Sigmoid colon (tissue), 3 donors: Measurements from ENCODE around the gene OPCML.

Experiments used
- POLR2A ChIP-seq, 2 donors: fragments of 450-650 bp; IDR thresholded peaks; one replicate each; pipeline ENCODE4 v1.6.1; 2016; ENCODE audit warnings: antibody characterized with exemption in 2 of 2, mild to moderate bottlenecking in 2 of 2, moderate library complexity in 2 of 2
- TF ChIP-seq, protein P1 (sequence below), 4 experiments: fragments of 450-650 bp in 3 of 4; fragments of 200-600 bp in 1 of 4; IDR thresholded peaks; one replicate each; pipeline ENCODE4 v1.5.1; 2016 to 2019; ENCODE audit warnings: antibody characterized with exemption in 4 of 4, mild to moderate bottlenecking in 3 of 4, moderate library complexity in 2 of 4

DNA sequence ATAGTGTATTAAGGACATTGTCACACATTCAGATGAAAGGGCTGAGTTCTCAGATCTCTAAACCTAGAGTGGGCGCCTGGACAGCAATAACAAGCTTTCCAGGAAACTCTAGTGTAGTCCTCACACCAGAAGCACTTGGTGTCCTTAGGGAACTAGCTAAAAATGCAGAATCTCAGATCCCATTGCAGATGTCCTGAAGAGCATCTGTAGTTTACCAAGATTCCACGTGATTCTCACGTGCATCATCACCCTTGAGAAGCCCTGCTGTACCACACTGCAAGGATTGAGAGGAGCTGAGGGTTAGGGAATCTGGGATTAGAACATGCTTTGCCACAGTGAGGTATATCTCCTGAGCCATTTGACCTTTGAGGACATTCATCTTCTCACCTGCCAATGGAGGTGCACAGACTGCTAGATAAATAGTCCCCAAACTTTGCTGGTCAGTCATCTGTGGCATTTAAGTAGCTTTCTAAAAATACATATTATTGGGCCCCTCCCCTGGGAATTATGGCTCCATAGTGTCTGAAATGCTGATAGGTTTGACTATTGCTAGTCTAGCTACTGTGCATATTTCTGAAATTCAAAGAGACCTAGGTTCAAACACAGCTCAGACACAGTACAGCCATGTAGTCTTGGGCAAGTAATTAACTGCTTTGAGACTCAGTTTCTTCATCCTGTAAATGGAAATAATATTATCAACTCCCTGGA is 1068.9 kb downstream of the OPCML start:
- no peak for TF ChIP-seq POLR2A (IDR thresholded peaks at IDR 0.05)
- TF ChIP-seq, protein P1, sequence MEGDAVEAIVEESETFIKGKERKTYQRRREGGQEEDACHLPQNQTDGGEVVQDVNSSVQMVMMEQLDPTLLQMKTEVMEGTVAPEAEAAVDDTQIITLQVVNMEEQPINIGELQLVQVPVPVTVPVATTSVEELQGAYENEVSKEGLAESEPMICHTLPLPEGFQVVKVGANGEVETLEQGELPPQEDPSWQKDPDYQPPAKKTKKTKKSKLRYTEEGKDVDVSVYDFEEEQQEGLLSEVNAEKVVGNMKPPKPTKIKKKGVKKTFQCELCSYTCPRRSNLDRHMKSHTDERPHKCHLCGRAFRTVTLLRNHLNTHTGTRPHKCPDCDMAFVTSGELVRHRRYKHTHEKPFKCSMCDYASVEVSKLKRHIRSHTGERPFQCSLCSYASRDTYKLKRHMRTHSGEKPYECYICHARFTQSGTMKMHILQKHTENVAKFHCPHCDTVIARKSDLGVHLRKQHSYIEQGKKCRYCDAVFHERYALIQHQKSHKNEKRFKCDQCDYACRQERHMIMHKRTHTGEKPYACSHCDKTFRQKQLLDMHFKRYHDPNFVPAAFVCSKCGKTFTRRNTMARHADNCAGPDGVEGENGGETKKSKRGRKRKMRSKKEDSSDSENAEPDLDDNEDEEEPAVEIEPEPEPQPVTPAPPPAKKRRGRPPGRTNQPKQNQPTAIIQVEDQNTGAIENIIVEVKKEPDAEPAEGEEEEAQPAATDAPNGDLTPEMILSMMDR (IDR thresholded peaks at IDR 0.05) = no peak
